Spleen (tissue), 11 donors: ENCODE data around the gene LRRC74B. TPM values are rescaled to one million over a fixed set of nuclear protein-coding genes. Genes with fewer than 3 reads are reported as not detected.

Experiments
- DNase-seq: peaks from one replicate; pipeline ENCODE4 v3.0.0-alpha.2; 2020
- H3K27ac ChIP-seq, 8 donors: fragments of 200-600 bp; sonication (generic) in 7 of 8; 1 replicate in 4 of 8; 2 replicates in 4 of 8; pipeline versions ENCODE4 v1.5.0 to v1.8.0; 2016 to 2021; ENCODE audit warnings: inconsistent platforms in 4 of 8, mild to moderate bottlenecking in 4 of 8, moderate library complexity in 1 of 8
- H3K27me3 ChIP-seq, 7 donors: fragments of 200-600 bp; sonication (generic) in 6 of 7; replicated peaks in 1 of 7; 1 replicate in 4 of 7; 2 replicates in 3 of 7; pipeline versions ENCODE4 v1.5.0 to v1.8.0; 2016 to 2021; ENCODE audit warnings: inconsistent platforms in 3 of 7, mild to moderate bottlenecking in 1 of 7
- H3K36me3 ChIP-seq, 6 donors: fragments of 200-600 bp; sonication (generic) in 5 of 6; 1 replicate in 4 of 6; 2 replicates in 2 of 6; pipeline versions ENCODE4 v1.5.0 to v1.8.0; 2016 to 2021; ENCODE audit warnings: inconsistent platforms in 2 of 6
- H3K4me1 ChIP-seq, 6 donors: fragments of 200-600 bp; sonication (generic) in 5 of 6; 1 replicate in 3 of 6; 2 replicates in 3 of 6; pipeline versions ENCODE4 v1.5.0 to v1.8.0; 2016 to 2021; ENCODE audit warnings: inconsistent platforms in 3 of 6
- H3K4me3 ChIP-seq, 8 donors: fragments of 200-600 bp; sonication (generic) in 7 of 8; 1 replicate in 4 of 8; 2 replicates in 4 of 8; pipeline versions ENCODE4 v1.5.0 to v1.8.0; 2016 to 2021; ENCODE audit warnings: inconsistent platforms in 4 of 8, mild to moderate bottlenecking in 4 of 8, moderate library complexity in 2 of 8
- H3K9me3 ChIP-seq, 8 donors: fragments of 200-600 bp; sonication (generic) in 7 of 8; 1 replicate in 4 of 8; 2 replicates in 4 of 8; pipeline versions ENCODE4 v1.5.0 to v1.8.0; 2016 to 2021; ENCODE audit warnings: inconsistent platforms in 4 of 8
- POLR2A ChIP-seq, 3 donors: fragments of 450-650 bp; IDR thresholded peaks; one replicate each; pipeline ENCODE4 v1.5.1; 2017; ENCODE audit warnings: antibody characterized with exemption in 3 of 3, mild to moderate bottlenecking in 1 of 3
- POLR2AphosphoS5 ChIP-seq, 3 donors: sonication (generic); formaldehyde crosslinking; IDR thresholded peaks; one replicate each; pipeline ENCODE4 v1.5.1; 2017; ENCODE audit warnings: antibody characterized with exemption in 3 of 3
- WGBS, 5 donors: extraction: QIAGEN DNeasy Blood & Tissue Kit in 3 of 5; methylation state at CpG; one replicate each; pipeline versions ENCODE4 v1.1.5 to v1.1.7; 2013 to 2018; 5-methylcytosine and 5-hydroxymethylcytosine counted together
- intact Hi-C: fragments of 100-400 bp; cut with DNase I; formaldehyde crosslinking; loops from one replicate; pipeline ENCODE4 v1.15.0; 2023; ENCODE audit warnings: low total_unique reads
- polyA plus RNA-seq, 3 donors: library from polyadenylated mRNA; stranded (reverse); fragments of 200-250 nt; gene quantifications; one replicate each; pipeline ENCODE4 v1.2.1, GENCODE V29; 2013
- total RNA-seq, 7 donors: library from RNA; depleted of rRNA in 3 of 7; stranded (reverse); fragments of >200 nt in 3 of 7; fragmentation: NEBNext Ultra II Directional in 4 of 7; extraction: Animal tissue kit (Norgen Biotek cat#: 25700) in 4 of 7; gene quantifications; one replicate each; pipeline versions ENCODE4 v1.1.0 to v1.2.1, GENCODE V29; 2016 to 2021
- TF ChIP-seq, protein P1 (sequence below), 11 experiments: fragments of 200-600 bp in 7 of 11; fragments of 450-650 bp in 4 of 11; sonication (generic) in 4 of 11; IDR thresholded peaks in 8 of 11; conservative IDR thresholded peaks in 3 of 11; 1 replicate in 7 of 11; 2 replicates in 4 of 11; pipeline versions ENCODE4 v1.4.0 to v1.8.0; 2016 to 2021; ENCODE audit warnings: antibody characterized with exemption in 11 of 11, inconsistent platforms in 4 of 11, mild to moderate bottlenecking in 1 of 11
- donor health status: healthy with polysubstance abuse.
- donor health status: DM: no; HTN: no; CAD: no; lungs with moderate emphysema.
- donor health status: DM: no; HTN: no; CAD: no.
- donor health status: Bipolar disorder and iron deficiency.
- donor health status: healthy.
- donor health status: DM: no; HTN: no; CAD: no.
- donor health status: DM: yes; HTN: yes; CAD: no.

The LRRC74B gene
- total and polyA plus RNA-seq, 10 donors = 0.03 TPM; not detected in 9

DNA sequence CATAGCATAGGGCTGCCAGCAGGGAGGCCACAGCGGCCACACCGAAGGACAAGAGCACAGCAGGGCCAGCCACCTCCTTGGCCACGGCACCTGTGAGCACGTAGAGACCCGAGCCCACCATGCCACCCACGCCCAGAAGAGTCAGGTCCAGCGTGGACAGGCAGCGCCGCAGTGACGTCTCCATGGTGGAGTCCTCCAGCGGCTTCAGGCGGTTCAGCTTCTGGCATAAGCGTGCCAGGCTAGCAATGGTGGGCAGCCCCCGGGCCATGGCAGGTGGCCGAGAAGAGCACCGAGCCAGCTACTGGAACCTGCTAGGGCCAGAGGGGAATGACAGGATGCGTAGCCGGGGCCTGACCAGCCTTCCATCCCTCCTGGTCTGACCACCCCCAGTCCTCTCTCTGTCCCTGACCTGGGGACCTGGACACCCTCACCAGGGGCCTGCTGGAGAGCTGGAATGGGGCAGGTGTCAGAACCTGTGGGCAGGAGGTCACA, 14.2 kb upstream of the LRRC74B start:
- peak; percentile 56 for DNase-seq
- peaks cover 0 to 49% (median 15%) of the 10 kb centered on the region in 7 donors for H3K27me3 ChIP-seq
- TF ChIP-seq, protein P1, sequence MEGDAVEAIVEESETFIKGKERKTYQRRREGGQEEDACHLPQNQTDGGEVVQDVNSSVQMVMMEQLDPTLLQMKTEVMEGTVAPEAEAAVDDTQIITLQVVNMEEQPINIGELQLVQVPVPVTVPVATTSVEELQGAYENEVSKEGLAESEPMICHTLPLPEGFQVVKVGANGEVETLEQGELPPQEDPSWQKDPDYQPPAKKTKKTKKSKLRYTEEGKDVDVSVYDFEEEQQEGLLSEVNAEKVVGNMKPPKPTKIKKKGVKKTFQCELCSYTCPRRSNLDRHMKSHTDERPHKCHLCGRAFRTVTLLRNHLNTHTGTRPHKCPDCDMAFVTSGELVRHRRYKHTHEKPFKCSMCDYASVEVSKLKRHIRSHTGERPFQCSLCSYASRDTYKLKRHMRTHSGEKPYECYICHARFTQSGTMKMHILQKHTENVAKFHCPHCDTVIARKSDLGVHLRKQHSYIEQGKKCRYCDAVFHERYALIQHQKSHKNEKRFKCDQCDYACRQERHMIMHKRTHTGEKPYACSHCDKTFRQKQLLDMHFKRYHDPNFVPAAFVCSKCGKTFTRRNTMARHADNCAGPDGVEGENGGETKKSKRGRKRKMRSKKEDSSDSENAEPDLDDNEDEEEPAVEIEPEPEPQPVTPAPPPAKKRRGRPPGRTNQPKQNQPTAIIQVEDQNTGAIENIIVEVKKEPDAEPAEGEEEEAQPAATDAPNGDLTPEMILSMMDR (IDR thresholded peaks at IDR 0.05 in 8 of 11, conservative IDR thresholded peaks at IDR 0.05 in 3 of 11) = no peak
- TF ChIP-seq POLR2AphosphoS5 (IDR thresholded peaks at IDR 0.05) (no peak), POLR2A (IDR thresholded peaks at IDR 0.05) (no peak)
- H3K27ac ChIP-seq = no peak overlapping the region
- H3K4me1 ChIP-seq = peaks cover 4 to 20% (median 10%) of the 10 kb centered on the region in 6 donors
- H3K4me3 ChIP-seq = peak overlapping the region in 3 of 8 donors; percentile 25 to 62 (median 27)
- intact Hi-C loops = no loop called here
- WGBS, 5 donors = 85 to 100% (median 92%) methylated on average over 4 to 18 of the region's 18 CpGs
- H3K9me3 ChIP-seq = no peaks in the 10 kb centered on the region
- H3K36me3 ChIP-seq = no peaks in the 10 kb centered on the region

DNA sequence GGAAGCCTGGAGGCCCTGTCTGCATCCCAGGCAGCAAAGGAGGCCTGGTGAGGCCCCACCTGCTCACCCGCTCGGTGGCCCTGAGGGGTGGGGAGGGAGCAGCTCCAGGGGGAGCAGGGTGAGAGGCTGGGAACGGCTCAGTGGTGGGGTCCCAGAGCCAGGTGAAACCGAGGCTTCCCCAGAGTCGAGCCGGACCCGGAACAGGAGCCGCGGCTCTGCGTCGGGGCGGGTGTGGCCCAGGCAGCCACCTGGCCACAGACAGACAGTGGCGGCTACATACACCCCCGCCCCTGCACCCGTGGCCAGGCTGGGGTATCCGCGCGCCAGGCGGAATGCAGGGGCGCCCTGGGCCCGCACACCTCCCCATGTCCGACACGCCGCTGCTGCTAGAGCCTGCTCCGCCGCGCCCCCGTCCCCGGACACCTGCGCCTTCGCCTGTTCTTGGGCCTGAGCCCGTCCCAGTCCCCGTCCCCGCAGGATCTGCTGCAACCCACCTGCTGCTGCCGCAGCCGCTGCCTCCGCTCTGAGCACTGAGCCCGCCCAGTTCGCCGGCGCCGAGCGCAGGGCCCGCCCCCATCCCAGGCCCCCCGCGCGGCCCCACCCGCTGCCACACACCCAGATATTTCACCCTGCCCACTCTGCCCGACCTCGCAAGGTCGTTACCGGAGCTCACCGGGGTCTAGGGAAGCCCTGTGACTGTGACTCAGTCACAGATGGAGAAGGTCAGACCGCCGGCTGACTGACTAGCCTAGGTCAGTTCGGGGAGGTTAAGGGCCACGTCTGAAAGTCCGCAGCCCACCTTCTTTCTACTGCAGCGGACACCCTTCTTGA, 13.5 kb upstream of the LRRC74B start, which contains the start of gene SLC7A4:
Gene SLC7A4, minus strand, starts transcription at position 525 of the 831 bp plus-strand sequence. CDS start 749 bp downstream, outside the sequence.
- H3K36me3 ChIP-seq = no peaks in the 10 kb centered on the region
- TF ChIP-seq POLR2AphosphoS5 (IDR thresholded peaks at IDR 0.05) (no peak), POLR2A (IDR thresholded peaks at IDR 0.05) (no peak)
- TF ChIP-seq, protein P1 (IDR thresholded peaks at IDR 0.05 in 8 of 11, conservative IDR thresholded peaks at IDR 0.05 in 3 of 11) = no peak
- peak within 1 kb of the TSS in 7 of 8 donors; percentile 17 to 62 (median 27) for H3K4me3 ChIP-seq

DNA sequence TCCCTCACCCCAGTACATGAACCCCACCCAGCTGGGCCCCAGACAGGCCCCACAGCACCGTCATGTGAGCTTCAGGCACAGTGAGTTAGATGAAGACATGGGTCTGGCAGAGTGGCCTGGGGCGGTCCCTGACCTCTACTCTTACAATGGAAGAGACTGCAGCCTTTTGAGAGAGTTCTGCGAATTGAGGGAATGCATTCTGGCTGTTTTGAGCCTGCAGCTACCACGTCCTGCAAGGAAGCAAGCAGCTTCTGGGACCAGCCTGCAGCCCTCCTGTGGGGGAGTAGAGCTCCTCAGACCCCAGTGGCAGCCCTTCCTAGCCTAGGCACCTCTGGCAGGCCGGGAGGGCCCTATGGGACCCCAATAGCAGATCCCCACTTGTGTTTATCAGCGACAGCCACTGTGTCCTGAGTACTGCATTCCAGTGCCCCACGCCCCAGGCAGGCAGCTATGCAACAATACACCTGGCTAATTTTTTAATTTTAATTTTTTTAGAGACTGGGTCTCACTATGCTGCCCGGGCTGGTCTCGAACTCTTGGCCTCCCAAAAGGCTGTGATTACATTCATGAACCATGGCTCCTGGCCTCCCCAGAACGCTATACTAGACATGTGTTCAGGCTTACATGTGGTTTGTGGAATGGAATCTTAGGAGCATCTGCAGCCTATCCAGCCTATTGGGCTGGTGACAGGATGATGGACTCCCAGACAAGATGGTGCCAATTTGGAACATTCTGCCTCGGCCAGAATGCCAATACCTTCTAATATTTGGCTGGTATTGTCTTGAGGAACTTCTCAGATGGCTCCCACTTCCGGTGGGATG, 12.7 kb upstream of the LRRC74B start:
- H3K27ac ChIP-seq = peak overlapping the region in 2 of 8 donors; percentile 3
- H3K4me3 ChIP-seq = peak overlapping the region in 2 of 8 donors; percentile 40 to 62
- H3K9me3 ChIP-seq = no peaks in the 10 kb centered on the region
- DNase-seq = no peak
- no peaks in the 10 kb centered on the region for H3K36me3 ChIP-seq
- H3K27me3 ChIP-seq = peaks cover 0 to 49% (median 15%) of the 10 kb centered on the region in 7 donors
- intact Hi-C loops = no loop called here
- TF ChIP-seq, protein P1 (IDR thresholded peaks at IDR 0.05 in 8 of 11, conservative IDR thresholded peaks at IDR 0.05 in 3 of 11) = no peak
- no peak for TF ChIP-seq POLR2A (IDR thresholded peaks at IDR 0.05)
- H3K4me1 ChIP-seq = peaks cover 4 to 20% (median 10%) of the 10 kb centered on the region in 6 donors
- 83 to 87% (median 85%) methylated on average over 11 to 12 of the region's 12 CpGs for WGBS, 5 donors

More for the DNA sequence above, 13.5 kb upstream of the LRRC74B start, which contains the start of gene SLC7A4:
- Histone ChIP-seq H3K4me1 (peaks cover 4 to 20% (median 10%) of the 10 kb centered on the region in 6 donors), H3K27me3 (peaks cover 0 to 49% (median 15%) of the 10 kb centered on the region in 7 donors), H3K27ac (peak within 1 kb of the TSS in 2 of 8 donors; percentile 3), H3K9me3 (no peaks in the 10 kb centered on the region)
- DNase-seq = peak; percentile 70
- intact Hi-C loops = no loop called here
- 8 to 15% (median 9%) methylated on average over 36 to 59 of the region's 59 CpGs for WGBS, 5 donors
